Measurements from ENCODE around the gene GLCCI1.

DNA sequence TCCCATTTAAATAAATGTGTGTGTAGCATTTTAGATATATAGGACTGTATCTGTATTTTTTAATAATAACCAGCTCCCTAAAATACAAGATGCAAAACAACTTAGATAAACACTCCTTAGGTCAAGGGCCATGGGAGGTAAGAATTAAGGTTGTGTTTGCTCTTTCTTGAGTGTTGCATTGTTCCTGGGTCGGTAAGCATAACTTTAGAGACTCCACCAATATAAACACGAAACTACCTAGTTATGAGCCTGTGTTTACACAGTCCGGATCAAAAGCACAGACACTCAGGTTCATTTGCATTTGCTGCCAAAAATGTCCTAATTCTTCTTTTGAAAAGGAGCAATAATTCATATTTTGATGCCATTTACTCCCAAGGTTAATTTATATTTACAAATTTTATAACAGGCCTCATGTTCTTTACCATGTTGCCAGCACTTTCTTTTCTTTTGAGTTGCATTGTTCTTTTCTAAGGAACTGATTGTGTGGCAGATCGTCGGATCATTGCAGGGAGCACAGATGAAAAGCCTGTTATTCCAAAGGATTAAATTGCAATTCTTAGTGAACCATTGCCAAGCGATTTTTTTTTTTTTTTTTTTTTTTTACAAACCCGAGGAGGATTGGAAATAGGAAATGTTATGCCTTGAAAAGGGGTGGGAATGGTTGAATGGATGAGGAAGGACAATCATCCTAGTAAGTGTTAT, 45.8 kb upstream of the GLCCI1 start:
- TF ChIP-seq POLR2A (IDR thresholded peaks at IDR 0.05; ENCODE audit: borderline replicate concordance, extremely low read depth, insufficient read depth, insufficient read length), result no peak
- TF ChIP-seq, protein P1, sequence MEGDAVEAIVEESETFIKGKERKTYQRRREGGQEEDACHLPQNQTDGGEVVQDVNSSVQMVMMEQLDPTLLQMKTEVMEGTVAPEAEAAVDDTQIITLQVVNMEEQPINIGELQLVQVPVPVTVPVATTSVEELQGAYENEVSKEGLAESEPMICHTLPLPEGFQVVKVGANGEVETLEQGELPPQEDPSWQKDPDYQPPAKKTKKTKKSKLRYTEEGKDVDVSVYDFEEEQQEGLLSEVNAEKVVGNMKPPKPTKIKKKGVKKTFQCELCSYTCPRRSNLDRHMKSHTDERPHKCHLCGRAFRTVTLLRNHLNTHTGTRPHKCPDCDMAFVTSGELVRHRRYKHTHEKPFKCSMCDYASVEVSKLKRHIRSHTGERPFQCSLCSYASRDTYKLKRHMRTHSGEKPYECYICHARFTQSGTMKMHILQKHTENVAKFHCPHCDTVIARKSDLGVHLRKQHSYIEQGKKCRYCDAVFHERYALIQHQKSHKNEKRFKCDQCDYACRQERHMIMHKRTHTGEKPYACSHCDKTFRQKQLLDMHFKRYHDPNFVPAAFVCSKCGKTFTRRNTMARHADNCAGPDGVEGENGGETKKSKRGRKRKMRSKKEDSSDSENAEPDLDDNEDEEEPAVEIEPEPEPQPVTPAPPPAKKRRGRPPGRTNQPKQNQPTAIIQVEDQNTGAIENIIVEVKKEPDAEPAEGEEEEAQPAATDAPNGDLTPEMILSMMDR (IDR thresholded peaks at IDR 0.05 in 2 of 3, conservative IDR thresholded peaks at IDR 0.05 in 1 of 3; ENCODE audit: borderline replicate concordance in 1 of 3, insufficient read depth in 1 of 3, low read depth in 2 of 3, low read length in 2 of 3), result no peak
- TF ChIP-seq, protein P2, sequence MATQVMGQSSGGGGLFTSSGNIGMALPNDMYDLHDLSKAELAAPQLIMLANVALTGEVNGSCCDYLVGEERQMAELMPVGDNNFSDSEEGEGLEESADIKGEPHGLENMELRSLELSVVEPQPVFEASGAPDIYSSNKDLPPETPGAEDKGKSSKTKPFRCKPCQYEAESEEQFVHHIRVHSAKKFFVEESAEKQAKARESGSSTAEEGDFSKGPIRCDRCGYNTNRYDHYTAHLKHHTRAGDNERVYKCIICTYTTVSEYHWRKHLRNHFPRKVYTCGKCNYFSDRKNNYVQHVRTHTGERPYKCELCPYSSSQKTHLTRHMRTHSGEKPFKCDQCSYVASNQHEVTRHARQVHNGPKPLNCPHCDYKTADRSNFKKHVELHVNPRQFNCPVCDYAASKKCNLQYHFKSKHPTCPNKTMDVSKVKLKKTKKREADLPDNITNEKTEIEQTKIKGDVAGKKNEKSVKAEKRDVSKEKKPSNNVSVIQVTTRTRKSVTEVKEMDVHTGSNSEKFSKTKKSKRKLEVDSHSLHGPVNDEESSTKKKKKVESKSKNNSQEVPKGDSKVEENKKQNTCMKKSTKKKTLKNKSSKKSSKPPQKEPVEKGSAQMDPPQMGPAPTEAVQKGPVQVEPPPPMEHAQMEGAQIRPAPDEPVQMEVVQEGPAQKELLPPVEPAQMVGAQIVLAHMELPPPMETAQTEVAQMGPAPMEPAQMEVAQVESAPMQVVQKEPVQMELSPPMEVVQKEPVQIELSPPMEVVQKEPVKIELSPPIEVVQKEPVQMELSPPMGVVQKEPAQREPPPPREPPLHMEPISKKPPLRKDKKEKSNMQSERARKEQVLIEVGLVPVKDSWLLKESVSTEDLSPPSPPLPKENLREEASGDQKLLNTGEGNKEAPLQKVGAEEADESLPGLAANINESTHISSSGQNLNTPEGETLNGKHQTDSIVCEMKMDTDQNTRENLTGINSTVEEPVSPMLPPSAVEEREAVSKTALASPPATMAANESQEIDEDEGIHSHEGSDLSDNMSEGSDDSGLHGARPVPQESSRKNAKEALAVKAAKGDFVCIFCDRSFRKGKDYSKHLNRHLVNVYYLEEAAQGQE (IDR thresholded peaks at IDR 0.05; ENCODE audit: low read depth), result no peak

All from HCT116 (cell line).